HEK293 (cell line): ENCODE measurements around the gene NOL7.

Experiments
- CTCF ChIP-seq: fragments of 450-650 bp; formaldehyde crosslinking; IDR thresholded peaks from 2 replicates; pipeline ENCODE4 v1.5.1; 2016; ENCODE audit warnings: missing biosample characterization, missing genetic modification characterization
- EGR2 ChIP-seq: fragments of 450-650 bp; formaldehyde crosslinking; IDR thresholded peaks from 2 replicates; pipeline ENCODE4 v1.5.1; 2016; ENCODE audit warnings: low read depth, missing biosample characterization, missing genetic modification characterization
- SP2 ChIP-seq: fragments of 450-650 bp; formaldehyde crosslinking; IDR thresholded peaks from 2 replicates; pipeline ENCODE4 v1.5.1; 2016; ENCODE audit warnings: missing biosample characterization, missing genetic modification characterization
- ZNF692 ChIP-seq: fragments of 450-650 bp; formaldehyde crosslinking; IDR thresholded peaks from 2 replicates; pipeline ENCODE4 v1.5.1; 2016; ENCODE audit warnings: missing biosample characterization, missing genetic modification characterization

GRCh38 chr6:13654496-13654895 lies 39.4 kb downstream of the NOL7 start:
- no peak for TF ChIP-seq CTCF (tag by site-specific recombination)
- no peak for TF ChIP-seq EGR2
- no peak for TF ChIP-seq ZNF692 (tag by site-specific recombination)
- TF ChIP-seq SP2 (tag by site-specific recombination): no peak
